ENCODE data around the gene GIMD1.
"Not testable (repeated sequence)": the region's sequence is repeated elsewhere in the genome, so short reads cannot be mapped to it uniquely, and the experiment has no call there.

The GIMD1 gene

DNA sequence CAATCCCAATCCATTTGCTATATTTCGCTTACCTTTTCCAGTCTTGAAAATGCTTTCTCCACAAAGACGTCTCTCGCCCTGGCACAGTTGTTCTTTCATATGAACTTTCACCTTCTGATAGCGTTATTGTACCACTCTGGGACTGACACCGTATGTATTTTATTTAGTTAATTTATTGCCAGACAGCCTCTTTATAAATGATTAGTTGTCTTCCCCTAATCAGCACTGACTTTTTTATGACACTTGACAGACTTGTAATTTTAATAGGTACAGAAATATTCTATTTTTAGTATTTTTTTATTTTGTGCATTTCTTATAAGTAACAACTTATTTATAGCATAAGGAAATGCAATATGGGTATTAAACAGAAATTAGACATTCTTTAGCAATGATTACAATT, at the start of gene GIMD1:
Gene GIMD1 (minus strand): TSS at position 101 of the 400 bp plus-strand sequence. CDS start 1,343 bp downstream, outside the sequence.
- FAIRE-seq: no peak

DNA sequence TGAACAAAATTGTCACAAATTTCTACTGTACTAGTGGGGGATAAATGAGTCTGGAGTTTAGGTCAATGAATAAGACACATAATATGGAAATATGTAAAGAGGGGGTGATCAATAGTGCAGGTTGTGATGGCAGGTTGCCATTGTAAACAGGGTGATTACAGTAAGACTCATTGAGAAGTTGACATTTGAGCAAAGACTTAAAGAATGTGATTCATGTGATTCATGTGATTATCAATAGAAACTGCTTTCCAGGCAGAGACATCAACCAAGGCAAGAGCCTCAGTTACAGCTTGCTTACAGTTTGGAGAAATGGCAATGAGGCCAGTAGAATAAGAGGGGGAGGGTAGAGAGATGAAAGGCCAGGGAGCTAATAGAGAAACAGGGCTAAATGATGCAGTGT, 45.8 kb upstream of the GIMD1 start:
- FAIRE-seq: no peak

DNA sequence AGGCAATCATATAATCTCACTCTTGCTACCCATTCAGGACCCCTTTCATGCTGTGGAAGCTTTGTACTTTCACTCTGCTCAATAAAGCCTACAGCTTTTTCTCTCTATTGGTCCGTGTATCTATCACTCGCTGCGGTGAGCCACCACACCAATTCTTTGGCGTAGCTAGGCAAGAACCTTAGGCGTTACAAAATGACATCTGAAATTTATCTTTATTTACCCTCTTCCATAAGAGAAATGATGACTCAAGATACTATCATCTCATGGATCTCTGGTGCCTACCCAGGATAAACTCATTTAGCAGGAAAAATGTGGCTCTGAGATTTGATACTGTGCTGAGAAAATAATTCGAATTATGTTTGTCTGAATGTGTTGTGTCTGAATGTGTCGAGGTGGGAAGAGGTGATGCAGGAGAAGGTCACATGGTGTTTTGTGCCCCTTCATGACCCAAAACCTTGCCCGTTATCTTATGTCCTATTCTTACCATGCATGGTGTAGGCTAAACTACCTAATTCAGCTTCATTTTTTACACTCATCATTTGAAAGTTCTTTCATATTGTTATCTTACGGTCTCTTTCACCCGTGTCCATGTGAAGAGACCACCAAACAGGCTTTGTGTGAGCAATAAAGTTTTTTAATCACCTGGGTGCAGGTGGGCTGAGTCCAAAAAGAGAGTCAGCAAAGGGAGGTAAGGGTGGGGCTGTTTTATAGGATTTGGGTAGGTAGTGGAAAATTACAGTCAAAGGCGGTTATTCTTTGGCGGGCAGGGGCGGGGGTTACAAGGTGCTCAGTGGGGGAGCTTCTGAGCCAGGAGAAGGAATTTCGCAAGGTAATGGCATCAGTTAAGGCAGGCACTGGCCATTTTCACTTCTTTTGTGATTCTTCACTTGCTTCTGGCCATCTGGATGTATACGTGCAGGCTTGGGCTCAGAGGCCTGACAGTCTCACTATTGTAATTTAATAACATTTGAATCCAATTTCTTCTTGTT, 41.6 kb upstream of the GIMD1 start:
- no peak for FAIRE-seq

DNA sequence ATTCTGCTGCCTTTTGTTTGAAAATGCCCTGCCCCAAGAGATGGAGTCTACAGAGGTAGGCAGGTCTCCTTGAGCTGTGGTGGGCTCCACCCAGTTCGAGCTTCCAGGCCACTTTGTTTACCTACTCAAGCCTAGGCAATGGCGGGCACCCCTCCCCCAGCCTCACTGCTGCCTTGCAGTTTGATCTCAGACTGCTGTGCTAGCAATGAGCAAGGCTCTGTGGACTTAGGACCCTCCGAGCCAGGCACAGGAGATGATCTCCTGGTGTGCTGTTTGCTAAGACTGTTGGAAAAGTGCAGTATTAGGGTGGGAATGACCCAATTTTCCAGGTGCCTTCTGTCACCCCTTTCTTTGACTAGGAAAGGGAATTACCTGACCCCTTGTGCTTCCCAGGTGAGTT, 39.4 kb upstream of the GIMD1 start:
- not testable (repeated sequence) for FAIRE-seq

DNA sequence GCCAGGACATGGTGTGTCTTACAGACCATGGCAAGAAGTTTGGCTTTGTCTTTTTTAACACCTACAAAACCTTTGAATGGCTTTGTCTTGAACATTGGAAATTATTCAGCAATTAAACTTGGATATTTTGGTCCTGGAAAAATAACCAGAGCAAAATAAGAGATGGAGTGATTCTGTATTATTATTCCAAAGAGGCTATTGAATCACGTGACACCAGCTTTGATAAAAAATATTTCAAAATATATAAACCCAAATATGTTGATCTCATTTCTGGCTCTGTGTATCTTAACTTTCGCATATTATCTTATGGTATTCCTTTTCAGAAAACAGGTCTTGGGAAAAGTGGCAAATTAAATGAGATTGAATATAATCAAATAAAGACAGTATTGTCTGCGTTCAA, 32.6 kb upstream of the GIMD1 start:
- no peak for FAIRE-seq

DNA sequence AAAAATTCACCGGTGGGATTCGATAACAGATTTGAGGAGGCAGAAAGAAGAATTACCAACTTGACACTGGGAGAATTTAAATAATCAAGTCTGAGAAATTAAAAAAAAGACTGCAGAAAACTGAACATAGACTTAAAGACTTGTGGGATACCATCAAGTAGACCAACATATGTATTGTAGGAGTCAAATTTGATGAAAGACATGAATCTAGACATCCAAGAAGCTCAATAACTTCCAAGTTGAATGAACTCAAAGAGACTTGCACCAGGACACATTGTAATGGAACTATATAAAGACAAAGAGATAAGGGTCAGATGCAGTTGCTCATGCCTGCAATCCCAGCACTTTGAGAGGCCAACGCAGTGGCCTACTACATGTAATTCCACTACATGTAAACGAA, 30.3 kb upstream of the GIMD1 start:
- not testable (repeated sequence) for FAIRE-seq

DNA sequence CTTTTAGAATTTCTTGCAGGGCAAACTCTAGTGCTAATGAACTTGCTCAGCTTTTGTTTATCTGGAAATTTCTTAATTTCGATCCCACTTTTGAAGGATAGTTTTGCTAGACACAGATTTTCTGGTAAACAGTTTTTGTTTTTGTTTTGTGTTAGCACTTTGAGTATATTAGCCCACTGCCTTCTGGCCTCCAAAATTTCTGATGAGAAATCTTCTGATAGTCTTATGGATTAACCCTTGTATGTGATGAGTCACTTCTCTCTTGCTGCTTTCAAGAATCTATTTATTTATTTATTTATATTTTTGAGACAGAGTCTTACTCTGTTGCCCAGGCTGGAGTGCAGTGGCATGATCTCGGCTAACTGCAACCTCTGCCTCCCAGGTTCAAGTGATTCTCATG, 27.0 kb upstream of the GIMD1 start:
- no peak for FAIRE-seq

DNA sequence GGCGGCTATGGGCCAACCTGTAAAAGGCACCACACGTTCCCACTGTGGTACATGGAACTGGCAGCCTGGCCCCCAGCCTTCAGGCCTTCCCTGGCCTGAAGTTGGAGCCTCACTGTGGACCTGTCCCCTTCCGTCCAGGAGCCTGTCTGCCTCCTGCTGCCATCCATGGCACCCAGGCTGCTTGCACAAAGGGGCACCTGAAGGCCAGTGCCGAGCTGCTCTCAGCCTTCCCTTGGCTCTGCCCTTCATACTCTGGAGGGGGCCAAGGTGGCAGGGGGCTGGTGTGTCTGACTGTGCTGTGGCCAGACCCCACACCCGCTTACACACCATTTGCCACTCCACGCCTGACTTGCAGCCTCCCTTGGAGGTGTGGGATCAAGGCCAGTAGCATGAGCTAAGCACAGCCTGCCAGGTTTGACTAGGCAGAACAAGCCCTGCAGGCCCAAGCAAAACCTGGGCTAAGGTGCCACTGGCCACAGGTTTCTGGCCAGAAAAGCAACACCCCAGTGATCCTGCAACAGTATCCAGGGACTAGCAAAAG, 17.3 kb upstream of the GIMD1 start:
- FAIRE-seq: no peak

DNA sequence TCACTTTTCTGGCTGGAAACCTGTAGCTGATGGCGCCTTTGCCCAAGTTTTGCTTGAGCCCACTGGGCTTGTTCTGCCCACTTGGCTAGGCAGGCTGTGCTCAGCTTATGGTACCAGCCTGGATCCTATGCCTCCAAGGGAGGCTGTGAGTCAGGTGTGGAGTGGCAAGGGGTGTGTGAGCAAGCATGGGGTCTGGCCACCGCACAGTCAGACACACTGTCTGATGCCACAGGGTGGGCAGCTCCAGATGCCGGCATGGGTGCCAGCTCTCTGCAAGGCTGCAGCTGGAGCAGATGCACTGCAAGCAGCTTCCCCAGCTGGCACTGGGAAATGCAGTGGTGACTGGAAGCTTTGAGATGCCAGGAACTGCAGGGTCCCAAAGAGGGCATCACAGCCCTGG, 16.3 kb upstream of the GIMD1 start:
- no peak for FAIRE-seq

DNA sequence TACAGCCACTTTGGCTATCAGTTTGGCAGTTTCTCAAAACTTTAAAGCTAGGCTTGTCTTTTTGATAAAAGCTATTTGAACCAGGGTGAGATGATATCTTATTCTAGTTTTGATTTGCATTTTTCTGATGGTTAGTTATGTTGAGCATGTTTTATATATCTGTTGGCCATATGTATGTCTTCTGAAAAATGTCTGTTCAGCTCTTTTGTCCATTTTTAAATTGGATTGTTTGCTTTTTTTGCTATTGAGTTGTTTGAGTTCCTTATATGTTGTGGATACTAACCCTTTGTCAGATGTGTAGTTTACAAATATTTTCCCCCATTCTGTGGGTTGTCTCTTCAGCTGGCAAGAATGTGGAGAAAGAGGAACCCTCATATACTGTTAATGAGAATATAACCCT, 11.6 kb upstream of the GIMD1 start:
- no peak for FAIRE-seq

DNA sequence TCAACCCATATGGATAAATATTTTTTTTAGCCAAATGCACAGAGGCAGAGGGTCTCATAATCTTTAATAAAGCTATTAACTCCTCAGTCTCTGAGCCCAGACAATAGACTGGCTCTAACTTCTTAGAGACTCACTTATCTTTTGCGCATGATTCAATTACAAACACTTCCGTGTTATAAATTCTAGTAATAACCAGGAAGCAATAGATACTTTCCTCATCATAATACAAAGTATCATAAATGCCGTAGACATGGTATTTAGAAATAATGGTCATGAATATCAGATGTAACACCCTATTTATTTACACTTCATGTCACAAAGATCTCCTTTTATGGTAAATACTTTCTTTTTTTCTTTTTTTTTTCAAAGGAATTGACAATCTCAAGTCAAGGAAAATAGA, 4.4 kb upstream of the GIMD1 start:
- FAIRE-seq: no peak

DNA sequence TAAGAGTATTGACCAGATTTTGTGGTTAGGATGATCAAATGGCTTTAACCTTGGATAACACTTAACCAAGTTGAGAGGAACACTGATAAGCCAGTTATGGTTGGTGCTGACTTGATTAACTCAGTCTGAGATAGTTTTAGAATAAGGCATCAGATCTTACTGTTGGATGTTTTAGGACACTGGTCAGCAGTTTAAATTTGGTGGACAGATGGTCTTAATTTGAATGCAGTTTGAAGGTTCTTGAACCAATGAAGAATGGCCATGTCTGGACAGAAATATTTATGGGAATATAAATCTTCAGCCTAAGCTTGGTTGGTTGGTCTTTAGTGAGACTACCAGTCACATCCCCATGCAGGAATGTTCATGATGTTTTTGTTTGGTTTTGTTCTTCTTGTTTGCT, 2.6 kb upstream of the GIMD1 start:
- no peak for FAIRE-seq

DNA sequence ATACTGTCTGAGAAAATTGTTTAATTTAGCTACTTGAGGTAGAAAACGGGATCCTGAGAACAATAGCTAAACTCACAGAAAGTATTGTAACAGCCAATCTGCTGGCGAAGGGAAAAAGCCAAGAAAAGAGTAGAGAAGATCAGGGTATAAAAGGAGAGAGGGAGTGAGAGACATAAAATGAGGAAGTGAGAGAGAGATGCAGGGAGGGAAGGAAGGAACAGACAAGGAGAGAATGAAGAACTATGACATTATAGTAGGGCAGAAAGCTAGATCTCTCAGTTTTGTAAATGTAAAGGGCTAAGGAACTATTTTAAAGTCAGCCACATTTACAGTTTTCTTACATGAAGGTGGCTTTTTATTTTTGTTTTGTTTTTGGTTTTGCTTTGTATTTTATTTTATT, 1.6 kb upstream of the GIMD1 start:
- FAIRE-seq: no peak

DNA sequence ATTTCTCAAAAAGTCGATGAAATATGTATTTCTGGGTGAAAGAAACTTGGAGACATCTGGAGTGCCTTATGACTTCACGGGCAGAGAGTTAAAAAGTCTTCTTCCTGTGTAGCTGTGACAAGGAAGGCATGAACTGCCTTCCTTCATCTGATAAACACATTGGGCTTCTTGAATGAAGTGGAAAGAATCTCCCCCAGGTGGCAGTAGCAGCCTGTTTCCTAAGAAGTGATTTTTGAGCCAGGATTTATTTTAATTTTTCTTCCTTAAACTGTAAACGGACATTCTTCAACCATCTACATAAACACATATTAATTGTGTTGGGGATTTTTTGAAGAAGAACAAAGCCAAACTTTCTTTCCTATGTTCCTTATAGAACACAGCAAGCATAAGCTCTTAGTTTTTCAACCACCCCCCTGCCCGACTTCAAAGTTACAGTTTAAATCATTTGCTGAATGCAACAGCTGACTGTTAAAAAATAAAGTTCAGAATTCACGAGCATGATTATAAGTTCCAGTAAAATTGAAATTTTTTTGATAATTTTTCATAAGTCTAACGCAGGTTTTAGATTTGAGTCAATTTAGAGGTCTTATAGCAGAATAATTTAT, 980 bp upstream of the GIMD1 start:
- peak; percentile 86 for FAIRE-seq

DNA sequence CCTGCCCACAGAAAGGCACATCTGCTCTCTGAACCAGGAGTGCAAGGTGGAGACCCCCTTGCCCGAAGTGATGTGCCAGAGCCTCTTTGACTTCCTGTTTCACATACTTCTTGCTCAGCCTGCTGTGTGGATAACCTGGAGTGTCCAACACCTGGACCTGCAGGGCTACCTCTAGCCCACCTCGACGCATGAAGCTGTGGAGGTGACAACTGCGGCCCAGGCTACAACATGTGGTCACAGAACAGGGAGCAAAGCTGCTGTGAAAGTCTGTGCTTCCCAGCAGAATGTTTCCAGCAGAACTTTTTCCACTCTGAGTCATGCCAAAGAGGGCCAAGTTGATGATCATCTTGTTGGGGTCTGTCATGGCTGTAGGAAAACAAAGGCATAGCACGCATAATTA, 1.5 kb downstream of the GIMD1 start:
- FAIRE-seq: no peak

DNA sequence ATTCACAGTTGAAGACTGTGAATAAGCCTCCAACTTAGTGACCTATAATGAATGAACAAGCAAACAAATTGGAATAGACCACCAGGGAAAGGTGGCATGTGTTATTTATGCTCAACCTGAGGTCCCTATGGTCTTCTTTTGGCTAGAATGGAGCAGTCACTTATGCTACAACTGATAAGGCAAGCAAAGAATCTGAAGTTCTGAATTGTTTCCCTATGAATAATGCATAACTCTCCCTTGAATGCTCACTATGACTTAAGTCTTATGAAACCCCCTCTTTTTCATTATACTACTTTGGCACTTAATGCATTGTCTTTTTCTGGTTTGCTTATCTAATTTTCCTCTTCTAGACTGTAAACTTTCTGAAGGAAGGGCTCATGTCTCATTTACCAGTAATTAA, 2.6 kb downstream of the GIMD1 start:
- no peak for FAIRE-seq

DNA sequence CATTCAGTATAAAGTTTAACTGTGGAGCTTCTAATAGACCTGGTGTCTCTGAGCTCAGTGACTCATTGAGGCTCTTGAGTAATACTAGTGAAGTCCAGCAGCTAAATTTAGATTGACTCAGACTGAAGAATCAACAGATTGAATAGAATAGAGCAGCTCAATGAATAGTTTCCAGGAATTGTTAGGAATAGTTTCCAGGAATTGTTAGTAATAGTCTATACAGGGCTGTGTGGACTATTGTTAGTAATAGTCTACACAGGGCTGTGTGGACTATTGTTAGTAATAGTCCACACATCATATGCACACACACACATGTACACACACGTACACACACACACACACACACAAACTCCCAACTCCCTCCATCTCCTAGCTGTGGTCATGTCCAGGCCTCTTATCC, 3.0 kb downstream of the GIMD1 start:
- no peak for FAIRE-seq

DNA sequence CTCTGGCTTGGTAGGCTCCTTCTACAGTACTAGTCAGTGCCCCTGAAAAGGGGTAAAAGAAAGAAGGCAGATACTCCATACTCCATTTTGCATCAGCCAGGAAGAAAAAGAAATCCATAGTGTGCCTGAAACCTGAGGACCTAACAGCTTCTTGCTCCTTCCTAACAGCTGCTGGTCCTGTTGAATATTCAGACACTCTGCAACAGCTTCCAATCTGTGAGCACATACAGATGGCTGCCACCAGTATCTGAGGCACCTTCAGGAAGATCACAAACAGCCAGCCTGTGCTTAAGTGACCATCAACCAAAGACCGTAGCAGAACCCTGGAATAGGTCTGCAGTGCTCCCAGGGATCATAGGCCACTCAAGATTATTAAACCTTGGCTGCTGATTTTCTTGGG, 4.3 kb downstream of the GIMD1 start:
- FAIRE-seq: no peak

DNA sequence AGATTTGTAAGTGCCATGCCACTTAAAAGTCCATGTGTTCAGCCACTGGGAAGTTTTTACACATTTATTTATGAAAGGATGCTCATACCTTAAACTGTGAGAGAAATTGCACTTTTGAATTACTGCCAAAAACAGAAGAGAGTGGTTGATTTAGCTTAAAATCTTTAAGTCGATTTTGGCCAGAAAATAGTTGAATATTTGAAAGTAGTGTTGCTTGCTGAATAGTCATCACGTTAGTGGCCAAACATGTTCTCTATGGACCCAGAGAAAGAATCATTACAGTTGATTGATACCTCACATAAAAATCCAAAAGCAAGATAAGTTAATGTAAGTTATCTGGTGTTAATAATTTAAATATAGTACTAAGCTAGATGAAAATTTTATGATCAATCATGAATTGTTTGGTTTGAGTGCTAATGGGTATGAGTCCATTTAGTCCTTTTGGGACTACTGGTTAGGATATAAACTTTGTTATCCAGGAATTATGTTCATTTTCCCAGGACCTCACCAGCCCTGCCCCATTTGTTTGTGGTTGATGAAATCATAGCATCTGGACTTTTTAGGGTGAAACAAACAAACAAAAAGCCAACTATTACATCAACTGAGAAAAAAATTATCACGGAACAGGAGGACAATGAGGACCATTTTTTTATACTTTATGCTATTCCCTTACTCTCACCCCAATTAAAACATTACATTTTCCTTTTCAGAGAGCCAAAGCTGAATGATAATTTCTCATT, 6.3 kb downstream of the GIMD1 start:
- FAIRE-seq: no peak

DNA sequence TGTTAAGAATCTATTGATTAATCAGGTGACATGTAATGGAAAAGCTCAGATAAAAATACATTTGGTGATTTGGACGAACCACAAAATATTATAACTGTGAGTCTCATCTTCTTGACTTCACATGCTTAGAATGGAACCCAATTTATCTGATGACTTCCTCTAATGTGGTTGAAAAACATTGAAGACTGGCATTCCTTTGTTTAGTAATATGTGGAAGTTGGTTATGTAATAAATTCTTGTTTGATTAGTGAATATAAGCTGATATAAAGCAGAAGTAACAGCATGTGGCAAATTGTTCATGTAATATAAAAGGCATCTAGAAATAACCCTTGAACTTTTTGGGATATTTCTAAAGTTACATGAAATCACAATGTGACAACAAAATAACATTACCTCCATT, 9.7 kb downstream of the GIMD1 start:
- FAIRE-seq: no peak

DNA sequence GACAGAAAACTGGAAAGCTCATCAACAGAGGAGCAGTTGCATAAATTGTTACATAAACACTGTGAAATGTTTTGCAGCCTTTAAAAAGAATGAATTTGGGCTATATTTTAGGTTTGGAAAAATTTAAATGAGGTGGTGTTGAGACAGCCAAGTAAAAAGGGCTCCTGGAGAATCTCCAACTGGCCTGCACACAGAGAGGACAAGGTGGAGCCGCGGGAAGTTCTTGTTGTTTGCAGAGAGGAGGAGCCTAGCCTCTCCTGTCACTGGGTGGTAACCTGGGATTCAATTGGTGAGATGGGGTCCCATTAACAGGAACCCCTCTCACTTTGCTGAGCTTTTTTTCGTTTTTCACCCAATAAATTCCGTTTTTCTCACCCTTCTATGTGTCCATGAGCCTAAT, 13.4 kb downstream of the GIMD1 start:
- FAIRE-seq: no peak

DNA sequence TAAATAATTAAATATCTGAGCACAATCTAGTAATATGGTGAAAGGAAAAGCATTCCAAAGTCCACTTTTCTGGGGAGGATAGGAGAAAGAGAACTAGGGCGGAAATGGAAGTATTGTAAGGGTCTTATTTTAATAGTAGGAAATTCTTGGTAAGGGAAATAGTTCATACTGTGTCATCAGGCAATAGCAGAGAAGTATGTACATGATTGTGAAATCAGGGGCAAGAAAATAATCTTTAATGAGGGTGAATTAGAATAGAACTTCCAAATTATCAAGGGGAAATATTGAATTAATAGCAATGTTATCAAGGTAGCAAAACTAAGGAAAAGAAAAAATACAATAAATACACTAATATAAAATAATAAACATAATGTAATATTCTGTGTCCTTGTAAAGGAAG, 14.8 kb downstream of the GIMD1 start:
- no peak for FAIRE-seq

DNA sequence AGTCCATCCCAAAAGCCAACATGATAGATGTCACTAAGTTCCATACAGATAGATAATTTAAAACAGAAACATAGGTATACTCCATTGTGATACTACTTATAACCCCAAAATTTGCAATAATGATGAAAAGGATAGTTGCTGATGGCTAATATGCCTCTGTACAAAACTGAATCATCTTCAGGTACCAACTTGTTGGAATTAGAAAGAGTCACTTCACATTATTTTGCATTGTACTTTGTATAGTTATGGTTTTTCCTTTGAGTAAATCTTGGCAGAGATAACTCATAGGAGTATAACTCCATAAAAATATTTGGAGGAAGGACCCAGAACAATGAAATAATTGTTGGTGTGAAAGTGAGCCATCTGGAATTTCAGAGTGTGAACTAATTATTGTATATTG, 17.6 kb downstream of the GIMD1 start:
- no peak for FAIRE-seq
